ENCODE results near the gene KIDINS220. TPM values are rescaled to one million over a fixed set of nuclear protein-coding genes. Genes with fewer than 3 reads are reported as not detected.

Gene KIDINS220
- total and polyA plus RNA-seq, 2 of the 13 experiments (the other 11 are each of a cell fraction or from before 2014, with no cell fraction given) = 25.2 to 32.3 TPM

GRCh38 chr2:8840475-8841091, 3.2 kb upstream of the KIDINS220 start (continued):
- TF ChIP-seq ZBTB25 (CRISPR knock-in tag; IDR thresholded peaks at IDR 0.05) (no peak; the same call in 1 of the 2 replicates), ZNF235 (CRISPR knock-in tag; IDR thresholded peaks at IDR 0.05; ENCODE audit: borderline replicate concordance) (no peak), ZSCAN20 (CRISPR knock-in tag; IDR thresholded peaks at IDR 0.05; ENCODE audit: borderline replicate concordance) (no peak), RFX5 (IDR thresholded peaks at IDR 0.05; ENCODE audit: low read depth, low read length) (no peak), ZNF703 (CRISPR knock-in tag; IDR thresholded peaks at IDR 0.05; ENCODE audit: borderline replicate concordance) (no peak), BHLHE40 (IDR thresholded peaks at IDR 0.05; ENCODE audit: low read length) (no peak), PHF20 (CRISPR knock-in tag; IDR thresholded peaks at IDR 0.05) (no peak), HIVEP1 (CRISPR knock-in tag; IDR thresholded peaks at IDR 0.05) (no peak), HOXD1 (CRISPR knock-in tag; IDR thresholded peaks at IDR 0.05) (0 out of 2 replicates have a peak, but pooled peaks have one; percentile 57), ZFYVE20 (CRISPR knock-in tag; IDR thresholded peaks at IDR 0.05; ENCODE audit: borderline replicate concordance, low read depth) (no peak), ZNF264 (CRISPR knock-in tag; IDR thresholded peaks at IDR 0.05) (peak; percentile 63; the same call in 1 of the 2 replicates), MAFF (IDR thresholded peaks at IDR 0.05; ENCODE audit: low read depth, low read length) (no peak), ZNF781 (CRISPR knock-in tag; IDR thresholded peaks at IDR 0.05; ENCODE audit: borderline replicate concordance, not compliant biosample characterization) (no peak), ZNF234 (CRISPR knock-in tag; conservative IDR thresholded peaks at IDR 0.05) (no peak)
- TF ChIP-seq, protein P1, sequence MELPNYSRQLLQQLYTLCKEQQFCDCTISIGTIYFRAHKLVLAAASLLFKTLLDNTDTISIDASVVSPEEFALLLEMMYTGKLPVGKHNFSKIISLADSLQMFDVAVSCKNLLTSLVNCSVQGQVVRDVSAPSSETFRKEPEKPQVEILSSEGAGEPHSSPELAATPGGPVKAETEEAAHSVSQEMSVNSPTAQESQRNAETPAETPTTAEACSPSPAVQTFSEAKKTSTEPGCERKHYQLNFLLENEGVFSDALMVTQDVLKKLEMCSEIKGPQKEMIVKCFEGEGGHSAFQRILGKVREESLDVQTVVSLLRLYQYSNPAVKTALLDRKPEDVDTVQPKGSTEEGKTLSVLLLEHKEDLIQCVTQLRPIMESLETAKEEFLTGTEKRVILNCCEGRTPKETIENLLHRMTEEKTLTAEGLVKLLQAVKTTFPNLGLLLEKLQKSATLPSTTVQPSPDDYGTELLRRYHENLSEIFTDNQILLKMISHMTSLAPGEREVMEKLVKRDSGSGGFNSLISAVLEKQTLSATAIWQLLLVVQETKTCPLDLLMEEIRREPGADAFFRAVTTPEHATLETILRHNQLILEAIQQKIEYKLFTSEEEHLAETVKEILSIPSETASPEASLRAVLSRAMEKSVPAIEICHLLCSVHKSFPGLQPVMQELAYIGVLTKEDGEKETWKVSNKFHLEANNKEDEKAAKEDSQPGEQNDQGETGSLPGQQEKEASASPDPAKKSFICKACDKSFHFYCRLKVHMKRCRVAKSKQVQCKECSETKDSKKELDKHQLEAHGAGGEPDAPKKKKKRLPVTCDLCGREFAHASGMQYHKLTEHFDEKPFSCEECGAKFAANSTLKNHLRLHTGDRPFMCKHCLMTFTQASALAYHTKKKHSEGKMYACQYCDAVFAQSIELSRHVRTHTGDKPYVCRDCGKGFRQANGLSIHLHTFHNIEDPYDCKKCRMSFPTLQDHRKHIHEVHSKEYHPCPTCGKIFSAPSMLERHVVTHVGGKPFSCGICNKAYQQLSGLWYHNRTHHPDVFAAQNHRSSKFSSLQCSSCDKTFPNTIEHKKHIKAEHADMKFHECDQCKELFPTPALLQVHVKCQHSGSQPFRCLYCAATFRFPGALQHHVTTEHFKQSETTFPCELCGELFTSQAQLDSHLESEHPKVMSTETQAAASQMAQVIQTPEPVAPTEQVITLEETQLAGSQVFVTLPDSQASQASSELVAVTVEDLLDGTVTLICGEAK (IDR thresholded peaks at IDR 0.05) = no peak
- TF ChIP-seq, protein P1 (CRISPR knock-in tag; IDR thresholded peaks at IDR 0.05) = no peak; the same call in 1 of the 2 replicates
- TF ChIP-seq, protein P2, sequence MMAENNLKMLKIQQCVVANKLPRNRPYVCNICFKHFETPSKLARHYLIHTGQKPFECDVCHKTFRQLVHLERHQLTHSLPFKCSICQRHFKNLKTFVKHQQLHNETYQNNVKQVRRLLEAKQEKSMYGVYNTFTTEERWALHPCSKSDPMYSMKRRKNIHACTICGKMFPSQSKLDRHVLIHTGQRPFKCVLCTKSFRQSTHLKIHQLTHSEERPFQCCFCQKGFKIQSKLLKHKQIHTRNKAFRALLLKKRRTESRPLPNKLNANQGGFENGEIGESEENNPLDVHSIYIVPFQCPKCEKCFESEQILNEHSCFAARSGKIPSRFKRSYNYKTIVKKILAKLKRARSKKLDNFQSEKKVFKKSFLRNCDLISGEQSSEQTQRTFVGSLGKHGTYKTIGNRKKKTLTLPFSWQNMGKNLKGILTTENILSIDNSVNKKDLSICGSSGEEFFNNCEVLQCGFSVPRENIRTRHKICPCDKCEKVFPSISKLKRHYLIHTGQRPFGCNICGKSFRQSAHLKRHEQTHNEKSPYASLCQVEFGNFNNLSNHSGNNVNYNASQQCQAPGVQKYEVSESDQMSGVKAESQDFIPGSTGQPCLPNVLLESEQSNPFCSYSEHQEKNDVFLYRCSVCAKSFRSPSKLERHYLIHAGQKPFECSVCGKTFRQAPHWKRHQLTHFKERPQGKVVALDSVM (CRISPR knock-in tag; IDR thresholded peaks at IDR 0.05) = peak; percentile 41; the same call in 1 of the 2 replicates

Measured in HepG2 (cell line).